Lower lobe of right lung (tissue), 2 donors: ENCODE results near the gene KIF6. TPM values are rescaled to one million over a fixed set of nuclear protein-coding genes. Genes with fewer than 3 reads are reported as not detected.

Experiments used
- ATAC-seq, 2 donors: fragments of 200-7000 bp; cut with Tn5 transposase; one replicate each; pipeline ENCODE4 v1.9.1; 2020 to 2022; ENCODE audit warnings: mild to moderate bottlenecking in 2 of 2, moderate library complexity in 2 of 2
- DNase-seq: peaks from one replicate; pipeline ENCODE4 v3.0.0-alpha.2; 2020
- H3K27ac ChIP-seq: fragments of 200-600 bp; one replicate; pipeline ENCODE4 v1.8.0; 2022
- H3K27me3 ChIP-seq: fragments of 200-600 bp; one replicate; pipeline ENCODE4 v1.8.0; 2022; ENCODE audit warnings: low read depth
- H3K36me3 ChIP-seq: fragments of 200-600 bp; one replicate; pipeline ENCODE4 v1.8.0; 2022; ENCODE audit warnings: mild to moderate bottlenecking
- H3K4me1 ChIP-seq: fragments of 200-600 bp; one replicate; pipeline ENCODE4 v1.8.0; 2022
- H3K4me3 ChIP-seq: fragments of 200-600 bp; one replicate; pipeline ENCODE4 v1.8.0; 2022; ENCODE audit warnings: mild to moderate bottlenecking
- H3K9me3 ChIP-seq: fragments of 200-600 bp; one replicate; pipeline ENCODE4 v1.8.0; 2022
- CTCF ChIP-seq: fragments of 200-600 bp; IDR thresholded peaks from one replicate; pipeline ENCODE4 v1.8.0; 2022; ENCODE audit warnings: antibody characterized with exemption, mild to moderate bottlenecking
- intact Hi-C: fragments of 100-400 bp; cut with DNase I; formaldehyde crosslinking; loops from one replicate; pipeline ENCODE4 v1.11.0; 2022
- total RNA-seq: library from RNA; stranded (reverse); fragmentation: NEBNext Ultra II Directional; extraction: Animal tissue kit (Norgen Biotek cat#: 25700); gene quantifications from one replicate; pipeline ENCODE4 v1.2.1, GENCODE V29; 2021
- donor health status: DM: no; HTN: yes; CAD: no; lungs with severe emphysema.

The KIF6 gene
- total RNA-seq, 1 donor from 2014 or later: 2.5 TPM

DNA sequence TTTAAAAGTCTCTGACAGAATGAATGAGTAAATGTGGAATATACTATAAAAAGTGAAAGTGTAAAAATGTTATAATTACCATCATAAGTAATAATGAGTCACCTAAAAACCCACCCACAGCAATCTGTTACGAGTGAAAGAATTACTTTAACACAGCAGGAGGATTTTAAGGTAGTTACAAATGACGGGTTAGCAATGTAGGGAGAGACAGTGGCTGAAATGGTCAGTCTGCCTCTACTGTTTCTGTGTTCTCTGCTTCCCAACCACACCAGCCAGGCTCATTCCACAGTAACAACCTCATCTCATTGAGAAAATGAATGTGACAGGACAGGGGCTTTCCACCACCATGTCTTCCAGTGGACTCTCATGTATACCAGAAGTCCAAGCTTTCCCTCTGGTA is 278.3 kb downstream of the KIF6 start:
- no peak for ATAC-seq
- Histone ChIP-seq H3K4me3 (no peak overlapping the region), H3K9me3 (no peaks in the 10 kb centered on the region), H3K27me3 (no peaks in the 10 kb centered on the region), H3K4me1 (no peaks in the 10 kb centered on the region), H3K27ac (no peak overlapping the region), H3K36me3 (no peaks in the 10 kb centered on the region)
- no peak for TF ChIP-seq CTCF
- intact Hi-C loops: no loop called here
- DNase-seq: no peak

DNA sequence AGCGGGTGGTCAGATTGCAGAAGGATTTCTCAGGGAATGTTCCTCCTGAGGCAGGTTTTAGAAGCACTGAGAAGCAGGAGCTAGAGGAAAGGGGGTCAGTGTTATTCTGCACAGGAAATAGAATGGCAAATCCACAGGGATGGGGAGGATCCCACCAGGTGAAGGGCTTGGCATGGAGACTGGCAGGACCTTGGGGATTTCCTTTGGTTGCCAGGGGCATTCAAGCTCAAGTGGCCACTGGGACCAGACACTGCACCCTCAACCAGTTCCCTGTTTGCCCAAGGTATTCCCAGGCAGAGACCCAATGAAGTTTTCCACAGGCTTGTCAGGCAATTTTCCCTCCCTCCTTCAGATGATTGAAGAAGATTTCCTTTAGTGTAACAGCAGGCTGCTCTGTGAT is 279.5 kb downstream of the KIF6 start:
- no peak for TF ChIP-seq CTCF
- no peak overlapping the region for H3K4me3 ChIP-seq
- no peak overlapping the region for H3K27ac ChIP-seq
- intact Hi-C loops: no loop called here
- no peaks in the 10 kb centered on the region for H3K27me3 ChIP-seq
- H3K36me3 ChIP-seq: no peaks in the 10 kb centered on the region
- no peaks in the 10 kb centered on the region for H3K9me3 ChIP-seq
- ATAC-seq: no peak
- no peaks in the 10 kb centered on the region for H3K4me1 ChIP-seq
- DNase-seq: no peak

GRCh38 chr6:39444479-39445019 is 280.7 kb downstream of the KIF6 start:
- ATAC-seq (no peak), DNase-seq (no peak)
- Histone ChIP-seq H3K4me1 (no peaks in the 10 kb centered on the region), H3K27ac (no peak overlapping the region), H3K4me3 (no peak overlapping the region), H3K27me3 (no peaks in the 10 kb centered on the region), H3K36me3 (no peaks in the 10 kb centered on the region), H3K9me3 (no peaks in the 10 kb centered on the region)
- TF ChIP-seq CTCF: no peak
- intact Hi-C loops: no loop called here

- no peak for TF ChIP-seq CTCF
- ATAC-seq: no peak
- intact Hi-C loops: no loop called here
These were observed 283.2 kb downstream of the KIF6 start for GRCh38 chr6:39441986-39442385.

GRCh38 chr6:39441301-39441700 is 283.9 kb downstream of the KIF6 start:
- DNase-seq (no peak), ATAC-seq (no peak)
- intact Hi-C loops: no loop called here
- no peaks in the 10 kb centered on the region for H3K36me3 ChIP-seq
- no peak for TF ChIP-seq CTCF
- H3K27me3 ChIP-seq: no peaks in the 10 kb centered on the region
- H3K4me1 ChIP-seq: no peaks in the 10 kb centered on the region
- H3K4me3 ChIP-seq: no peak overlapping the region
- no peak overlapping the region for H3K27ac ChIP-seq
- no peaks in the 10 kb centered on the region for H3K9me3 ChIP-seq

More at GRCh38 chr6:39441986-39442385, 283.2 kb downstream of the KIF6 start:
- H3K27ac ChIP-seq: no peak overlapping the region
- no peaks in the 10 kb centered on the region for H3K36me3 ChIP-seq
- DNase-seq: no peak
- no peaks in the 10 kb centered on the region for H3K9me3 ChIP-seq
- no peak overlapping the region for H3K4me3 ChIP-seq
- no peaks in the 10 kb centered on the region for H3K4me1 ChIP-seq
- no peaks in the 10 kb centered on the region for H3K27me3 ChIP-seq

DNA sequence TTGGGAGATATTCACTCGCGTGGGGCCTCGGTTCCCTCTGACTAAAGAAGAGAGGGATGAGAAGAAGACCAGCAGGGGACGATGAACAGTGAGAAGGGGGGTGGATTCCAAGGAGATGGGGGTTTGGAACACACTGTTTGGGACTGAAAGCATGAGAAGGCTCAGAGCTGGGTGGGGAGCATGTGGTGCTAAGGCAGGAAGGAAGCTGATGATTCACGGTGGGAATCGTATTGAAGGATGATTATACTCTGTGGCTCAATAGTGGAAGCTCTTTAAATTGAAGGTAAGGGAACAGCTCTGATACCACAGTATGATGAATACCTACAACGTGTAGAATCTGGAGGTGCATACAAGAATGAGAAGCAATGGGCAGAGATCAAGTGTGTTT is 285.2 kb downstream of the KIF6 start:
- DNase-seq (no peak), ATAC-seq (no peak)
- TF ChIP-seq CTCF: no peak
- no peak overlapping the region for H3K27ac ChIP-seq
- no peaks in the 10 kb centered on the region for H3K9me3 ChIP-seq
- H3K4me3 ChIP-seq: no peak overlapping the region
- H3K36me3 ChIP-seq: no peaks in the 10 kb centered on the region
- intact Hi-C loops: no loop called here
- no peaks in the 10 kb centered on the region for H3K27me3 ChIP-seq
- no peaks in the 10 kb centered on the region for H3K4me1 ChIP-seq
